Measurements from ENCODE around the gene CEACAM19.

Gene CEACAM19

DNA sequence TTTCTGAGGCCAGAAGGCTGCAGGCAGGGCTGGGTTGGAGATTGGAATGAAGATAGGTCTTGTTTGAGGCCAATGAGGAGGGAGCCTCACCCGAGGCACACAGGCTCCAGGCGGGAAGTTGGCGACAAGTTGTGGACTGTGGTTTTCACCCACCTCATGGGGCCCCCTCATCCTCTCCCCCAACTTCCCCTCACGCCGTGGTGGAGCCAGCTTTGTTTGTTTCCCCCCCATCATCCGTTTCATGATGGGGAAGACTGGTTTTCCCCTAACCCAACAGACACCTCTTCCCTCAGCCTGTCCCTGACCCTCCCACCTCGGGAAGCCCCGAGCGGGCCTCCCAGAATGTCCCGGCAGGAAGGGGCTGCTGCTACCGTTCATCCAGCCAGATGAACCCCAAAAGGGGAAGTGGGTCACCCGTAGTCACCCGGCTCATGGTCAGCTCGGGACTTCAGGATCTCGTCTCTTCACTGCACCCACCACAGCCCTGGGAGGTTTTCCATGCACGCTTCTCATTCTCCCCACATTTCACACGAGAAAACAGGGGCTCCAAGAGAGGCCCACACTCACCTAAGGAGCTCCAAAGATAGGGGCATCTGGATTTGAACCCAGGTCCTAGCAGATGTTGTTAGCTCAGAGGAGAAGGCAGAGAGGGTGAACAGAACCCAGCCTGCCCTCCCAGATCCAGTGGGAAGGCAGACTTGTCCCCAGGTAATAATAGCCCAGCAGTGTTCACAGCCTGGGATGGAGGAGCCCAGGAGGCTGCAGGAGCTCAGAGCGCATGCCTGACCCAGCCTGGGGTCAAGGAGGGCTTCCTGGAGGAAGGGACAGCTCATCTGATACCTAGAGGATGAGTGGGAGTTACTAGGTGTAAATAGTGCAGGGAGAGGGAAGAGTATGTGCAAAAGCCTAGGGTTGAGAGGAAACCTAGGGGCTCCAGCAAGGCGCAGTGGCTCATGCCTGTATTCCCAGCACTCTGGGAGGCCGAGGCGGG, 51.1 kb downstream of the CEACAM19 start:
- DNase-seq (ENCODE audit: low read depth, low spot score), result no peak

DNA sequence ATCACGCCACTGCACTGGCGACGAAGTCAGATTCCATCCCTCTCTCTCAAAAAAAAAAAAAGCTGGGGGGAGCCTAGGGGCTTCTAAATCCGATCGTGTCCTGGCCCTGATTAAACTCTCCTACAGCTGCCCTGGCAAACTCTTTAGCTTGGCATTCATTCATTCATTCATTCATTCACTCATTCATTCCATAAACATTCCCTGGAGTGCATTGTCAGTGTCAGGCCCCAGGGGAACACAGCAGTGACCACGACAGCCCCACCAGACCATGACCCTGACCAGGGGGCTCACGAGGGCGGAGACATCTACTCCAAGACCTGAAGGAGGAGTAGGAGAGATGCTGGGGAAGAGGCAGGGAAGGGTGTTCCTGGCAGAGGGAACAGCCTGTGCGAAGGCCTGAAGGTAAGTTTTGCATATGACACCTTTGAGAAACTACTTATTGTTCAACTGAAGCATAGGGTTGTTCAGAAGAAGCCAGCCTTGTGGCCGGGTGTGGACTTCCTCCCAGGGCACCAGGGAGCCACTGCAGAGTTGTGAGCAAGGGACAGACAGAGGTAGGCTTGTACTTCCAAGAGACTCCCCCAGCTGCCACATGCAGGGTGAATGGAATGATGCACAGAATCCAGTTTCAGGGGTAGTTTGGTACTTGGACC, 52.1 kb downstream of the CEACAM19 start:
- DNase-seq (ENCODE audit: low read depth, low spot score), result no peak

DNA sequence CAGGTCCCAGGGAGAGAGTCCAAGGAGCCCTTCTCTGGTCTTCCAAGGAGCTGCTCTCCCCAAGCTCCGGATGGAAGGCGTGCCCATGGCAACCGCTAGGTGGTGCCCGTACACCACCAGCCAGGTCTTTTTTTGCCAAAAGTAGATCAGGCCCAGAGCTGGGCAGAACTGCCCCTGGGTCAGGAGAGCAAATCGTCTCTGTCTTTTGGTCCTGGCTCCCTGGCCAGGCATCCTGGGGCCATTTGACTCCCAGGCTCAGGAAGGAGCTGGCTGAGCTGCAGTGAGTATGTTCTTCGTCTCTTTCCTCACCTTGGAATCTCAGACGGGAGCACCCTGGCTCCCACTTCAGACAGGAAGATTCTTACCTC, 52.7 kb downstream of the CEACAM19 start:
- DNase-seq (ENCODE audit: low read depth, low spot score), result peak; percentile 49

DNA sequence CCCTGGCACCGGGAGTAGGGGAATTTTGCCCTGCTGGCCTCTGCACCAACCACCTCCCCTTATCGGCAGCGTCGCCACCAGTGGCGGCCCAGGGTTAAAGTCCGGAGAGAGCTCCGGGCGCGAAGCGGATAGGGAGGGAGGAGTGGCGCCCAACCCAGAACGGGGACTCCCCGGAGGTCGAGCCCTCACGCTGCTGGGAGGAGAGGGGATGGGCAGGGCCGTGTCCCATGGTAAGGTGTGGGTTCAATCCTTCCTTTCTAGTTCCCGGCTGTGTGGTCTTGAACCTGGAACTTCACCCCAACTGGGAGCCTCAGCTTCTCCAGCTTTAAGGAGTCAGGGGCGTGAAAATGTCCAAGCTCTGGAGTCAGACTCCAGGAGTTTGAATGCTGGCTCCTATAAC, 54.0 kb downstream of the CEACAM19 start:
- DNase-seq (ENCODE audit: low read depth, low spot score), result no peak

DNA sequence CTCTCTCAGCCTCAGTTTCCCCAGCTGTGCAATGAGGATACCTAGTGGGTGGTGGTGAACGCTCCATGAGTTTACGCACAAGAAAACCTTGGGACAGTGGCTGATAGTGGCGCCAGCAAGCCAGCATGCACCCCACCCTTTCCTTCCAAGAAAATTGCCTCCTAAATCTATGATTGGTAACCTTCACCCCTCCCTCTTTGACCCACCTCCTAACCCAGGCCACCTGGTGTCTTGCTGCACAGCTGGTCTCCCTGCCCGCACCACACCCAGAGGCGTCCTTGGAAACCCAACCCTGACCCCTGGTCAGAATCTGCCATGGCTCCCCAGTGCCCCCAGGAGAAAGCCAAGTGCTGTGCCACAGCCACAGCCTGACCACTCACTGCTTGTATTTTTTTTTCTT, 54.4 kb downstream of the CEACAM19 start:
- no peak for DNase-seq (ENCODE audit: low read depth, low spot score)

DNA sequence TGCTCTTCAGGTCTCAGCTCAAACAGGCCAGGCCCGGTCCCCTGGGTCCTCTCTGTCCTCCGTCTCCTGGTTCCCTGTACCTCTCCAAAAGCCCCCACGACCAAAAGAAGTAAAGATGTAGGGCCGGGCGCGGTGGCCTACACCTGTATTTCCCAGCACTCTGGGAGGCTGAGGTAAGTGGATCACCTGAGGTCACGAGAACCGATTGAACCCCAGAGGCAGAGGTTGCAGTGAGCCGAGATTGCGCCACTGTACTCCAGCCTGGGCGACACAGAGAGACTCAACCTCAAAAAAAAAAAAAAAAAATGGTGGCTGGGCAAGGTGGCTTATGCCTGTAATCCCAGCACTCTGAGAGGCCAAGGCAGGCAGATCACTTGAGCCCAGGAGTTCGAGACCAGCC, 55.2 kb downstream of the CEACAM19 start:
- no peak for DNase-seq (ENCODE audit: low read depth, low spot score)

DNA sequence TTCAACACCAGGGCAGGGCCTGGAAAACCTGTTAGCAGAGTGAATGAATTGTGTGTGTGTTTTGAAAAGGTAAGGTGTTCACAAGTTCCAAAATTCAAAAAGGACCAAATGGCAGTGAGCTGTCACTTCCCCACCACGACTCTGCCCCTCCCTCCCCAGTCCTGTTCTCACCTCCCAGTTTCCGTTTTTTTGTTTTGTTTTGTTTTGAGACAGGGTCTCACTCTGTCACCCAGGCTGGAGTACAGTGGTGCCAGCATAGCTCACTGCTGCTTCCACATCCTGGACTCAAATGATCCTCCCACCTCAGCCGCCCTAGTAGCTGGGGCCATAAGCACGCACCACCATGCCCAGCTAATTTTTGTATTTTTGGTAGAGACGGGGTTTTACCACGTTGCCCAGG, 56.9 kb downstream of the CEACAM19 start:
- DNase-seq (ENCODE audit: low read depth, low spot score), result no peak

DNA sequence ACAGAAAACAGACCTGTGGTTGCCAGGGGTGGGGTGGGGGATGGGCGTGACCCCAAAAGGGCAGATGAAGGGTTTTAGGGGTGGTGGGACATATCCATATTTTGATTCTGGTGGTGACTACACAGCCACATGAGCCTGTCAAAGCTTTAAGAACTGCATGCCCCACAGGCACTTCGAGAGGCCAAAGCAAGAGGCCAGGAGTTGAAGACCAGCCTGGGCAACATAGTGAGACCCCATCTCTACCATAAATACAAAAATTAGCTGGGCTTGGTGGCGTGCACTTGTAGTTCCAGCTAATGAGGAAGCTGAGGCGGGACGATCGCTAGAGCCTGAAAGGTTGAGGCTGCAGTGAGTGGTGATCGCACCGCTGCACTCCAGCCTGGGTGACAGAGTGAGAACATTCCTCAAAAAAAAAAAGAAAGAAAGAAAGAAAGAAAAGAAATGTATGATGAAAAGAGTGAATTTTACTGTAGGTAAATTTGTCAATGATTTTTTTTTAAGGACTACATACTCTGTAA, 58.3 kb downstream of the CEACAM19 start:
- no peak for DNase-seq (ENCODE audit: low read depth, low spot score)

DNA sequence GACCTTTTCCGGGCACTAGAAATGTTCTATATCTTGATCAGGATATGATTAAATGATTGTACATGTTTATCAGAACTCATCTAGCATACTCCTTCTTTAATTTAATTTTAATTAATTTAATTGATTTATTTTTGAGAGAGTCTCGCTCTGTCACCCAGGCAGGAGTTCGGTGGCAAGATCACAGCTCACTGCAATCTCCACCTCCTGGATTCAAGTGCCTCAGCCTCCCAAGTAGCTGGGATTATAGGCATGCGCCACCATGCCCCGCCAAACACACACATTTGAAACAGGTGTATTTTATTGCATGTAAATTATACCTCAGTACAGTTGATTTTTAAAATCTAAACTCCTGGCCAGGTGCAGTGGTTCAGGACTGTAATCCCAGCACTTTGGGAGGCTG, 59.8 kb downstream of the CEACAM19 start:
- no peak for DNase-seq (ENCODE audit: low read depth, low spot score)

DNA sequence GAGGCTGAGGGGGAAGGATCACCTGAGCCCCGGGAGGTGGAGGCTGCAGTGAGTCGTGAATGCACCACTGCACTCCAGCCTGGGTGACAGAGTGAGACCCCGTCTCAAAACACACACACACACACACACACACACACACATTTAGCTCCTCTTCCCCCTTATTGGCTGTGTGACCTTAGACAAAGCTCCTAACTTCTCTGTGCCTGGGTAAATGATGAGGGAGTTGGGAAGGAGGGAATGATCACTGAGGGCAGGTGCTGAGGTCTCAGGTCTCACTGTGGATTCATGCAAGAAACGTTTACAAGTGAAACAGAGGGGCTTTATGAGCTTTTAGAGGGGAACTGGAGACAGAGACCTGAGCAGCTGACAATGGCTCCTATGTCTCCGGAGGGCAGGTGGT, 60.3 kb downstream of the CEACAM19 start:
- DNase-seq (ENCODE audit: low read depth, low spot score), result no peak

DNA sequence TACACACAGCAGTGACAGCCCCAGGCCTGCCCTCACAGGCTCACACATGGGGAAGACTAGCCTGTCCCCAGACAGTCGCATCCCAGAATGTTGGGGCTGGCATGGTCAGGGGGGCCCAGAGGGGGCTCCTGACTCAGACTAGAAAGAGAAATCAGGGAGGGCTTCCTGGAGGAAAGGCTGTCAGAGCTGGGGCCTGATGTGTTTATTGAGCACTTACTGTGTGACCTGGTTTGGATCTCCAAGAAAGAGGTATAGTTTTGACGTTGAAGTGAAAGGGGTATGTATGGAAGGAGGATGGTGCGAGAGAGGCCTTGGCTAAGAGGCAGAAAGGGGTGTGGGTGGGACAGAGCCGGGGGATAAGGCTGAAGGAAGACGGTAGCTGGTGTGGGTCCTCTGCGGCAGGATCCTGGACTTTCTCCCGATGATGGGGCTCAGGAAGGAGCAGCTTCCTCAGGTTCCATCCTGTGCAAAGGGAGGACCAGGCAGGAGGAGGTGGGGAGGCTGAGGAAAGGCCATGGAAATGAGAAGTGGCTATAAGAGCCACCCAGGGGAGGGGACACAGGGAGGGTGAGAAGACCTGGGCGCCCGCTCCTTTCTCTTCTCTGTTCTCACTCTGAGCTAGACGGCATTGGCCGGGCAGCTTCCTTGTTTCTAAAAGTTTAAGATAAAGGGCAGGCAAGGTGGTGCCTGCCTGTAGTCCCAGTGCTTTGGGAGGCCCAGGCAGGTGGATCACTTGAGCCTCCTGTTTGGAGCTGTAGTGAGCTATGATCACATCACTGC, 61.1 kb downstream of the CEACAM19 start:
- no peak for DNase-seq (ENCODE audit: low read depth, low spot score)
